ENCODE results near the gene ABHD12. TPM values are rescaled to one million over a fixed set of nuclear protein-coding genes. Genes with fewer than 3 reads are reported as not detected.

The ABHD12 gene
- total and polyA plus RNA-seq, 11 donors, result 15.6 to 43.8 (median 26.5) TPM

GRCh38 chr20:25272223-25273000, 118.2 kb downstream of the ABHD12 start:
- H3K27ac ChIP-seq, result peak overlapping the region in 5 of 12 donors; percentile 38 to 75 (median 67)
- 72 to 80% (median 78%) methylated on average over 19 of the region's 19 CpGs for WGBS, 4 donors
- intact Hi-C loops (cut with DNase I), result no loop called here
- H3K4me3 ChIP-seq, result no peak overlapping the region
- H3K36me3 ChIP-seq, result peaks cover 0 to 90% (median 72%) of the 10 kb centered on the region in 9 donors
- TF ChIP-seq, protein P1, sequence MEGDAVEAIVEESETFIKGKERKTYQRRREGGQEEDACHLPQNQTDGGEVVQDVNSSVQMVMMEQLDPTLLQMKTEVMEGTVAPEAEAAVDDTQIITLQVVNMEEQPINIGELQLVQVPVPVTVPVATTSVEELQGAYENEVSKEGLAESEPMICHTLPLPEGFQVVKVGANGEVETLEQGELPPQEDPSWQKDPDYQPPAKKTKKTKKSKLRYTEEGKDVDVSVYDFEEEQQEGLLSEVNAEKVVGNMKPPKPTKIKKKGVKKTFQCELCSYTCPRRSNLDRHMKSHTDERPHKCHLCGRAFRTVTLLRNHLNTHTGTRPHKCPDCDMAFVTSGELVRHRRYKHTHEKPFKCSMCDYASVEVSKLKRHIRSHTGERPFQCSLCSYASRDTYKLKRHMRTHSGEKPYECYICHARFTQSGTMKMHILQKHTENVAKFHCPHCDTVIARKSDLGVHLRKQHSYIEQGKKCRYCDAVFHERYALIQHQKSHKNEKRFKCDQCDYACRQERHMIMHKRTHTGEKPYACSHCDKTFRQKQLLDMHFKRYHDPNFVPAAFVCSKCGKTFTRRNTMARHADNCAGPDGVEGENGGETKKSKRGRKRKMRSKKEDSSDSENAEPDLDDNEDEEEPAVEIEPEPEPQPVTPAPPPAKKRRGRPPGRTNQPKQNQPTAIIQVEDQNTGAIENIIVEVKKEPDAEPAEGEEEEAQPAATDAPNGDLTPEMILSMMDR (IDR thresholded peaks at IDR 0.05), result no peak
- TF ChIP-seq POLR2A (IDR thresholded peaks at IDR 0.05), result no peak
- no peaks in the 10 kb centered on the region for H3K9me3 ChIP-seq
- H3K27me3 ChIP-seq, result no peaks in the 10 kb centered on the region
- DNase-seq (peak in 4 of 5 donors; percentile 4 to 33 (median 20)), ATAC-seq (no peak)
- peaks cover 0 to 68% (median 28%) of the 10 kb centered on the region in 12 donors for H3K4me1 ChIP-seq

DNA sequence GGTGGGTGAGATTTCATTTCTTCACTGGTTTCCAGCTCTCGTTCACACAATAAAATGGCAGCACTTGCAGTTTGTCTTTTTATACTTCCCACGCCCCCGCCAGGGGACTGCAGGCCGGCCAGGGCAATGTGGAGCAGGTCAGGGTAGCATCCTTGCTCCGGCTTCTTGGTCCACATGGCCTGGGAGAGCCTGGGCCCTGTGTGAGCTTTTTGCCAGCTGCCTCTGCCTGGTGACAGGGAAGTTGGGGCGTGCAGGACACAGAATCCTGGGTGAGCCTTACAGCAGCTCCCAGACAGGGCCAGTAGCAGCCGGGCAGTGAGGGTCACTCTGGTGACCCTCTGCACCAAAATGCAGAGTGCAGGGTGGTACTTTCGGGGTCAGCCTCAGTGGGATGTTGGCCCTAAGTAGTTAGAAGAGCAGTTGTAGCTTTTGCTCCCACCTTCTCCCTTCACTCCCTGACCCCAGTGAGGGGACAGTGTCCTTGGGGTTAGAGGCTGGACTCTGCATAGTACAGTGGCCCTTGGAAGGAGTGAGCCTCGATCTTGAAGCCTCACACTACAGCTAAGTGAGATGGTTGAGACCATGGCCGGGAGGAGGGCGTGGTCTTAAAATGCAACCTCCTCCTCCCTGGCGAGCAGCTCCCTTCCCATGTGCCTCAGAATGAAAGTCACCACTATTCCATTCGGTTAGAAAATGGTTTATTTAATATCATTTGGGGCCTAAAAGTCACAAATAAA, 119.0 kb downstream of the ABHD12 start:
- DNase-seq (peak in 4 of 5 donors; percentile 3 to 44 (median 16)), ATAC-seq (no peak)
- peaks cover 0 to 91% (median 74%) of the 10 kb centered on the region in 9 donors for H3K36me3 ChIP-seq
- H3K4me3 ChIP-seq, result no peak overlapping the region
- WGBS, 4 donors, result 84 to 91% (median 89%) methylated on average over 13 of the region's 13 CpGs
- TF ChIP-seq, protein P1 (IDR thresholded peaks at IDR 0.05), result no peak
- no peak for TF ChIP-seq POLR2A (IDR thresholded peaks at IDR 0.05)
- no peaks in the 10 kb centered on the region for H3K27me3 ChIP-seq
- H3K9me3 ChIP-seq, result no peaks in the 10 kb centered on the region
- peak overlapping the region in 6 of 12 donors; percentile 28 to 75 (median 36) for H3K27ac ChIP-seq
- intact Hi-C loops (cut with DNase I), result no loop called here
- peaks cover 0 to 60% (median 25%) of the 10 kb centered on the region in 12 donors for H3K4me1 ChIP-seq

GRCh38 chr20:25270829-25271251, 119.8 kb downstream of the ABHD12 start:
- H3K27ac ChIP-seq, result peak overlapping the region in 2 of 12 donors; percentile 35 to 75
- H3K4me3 ChIP-seq, result no peak overlapping the region
- peak in 4 of 5 donors; percentile 5 to 34 (median 18) for DNase-seq
- H3K9me3 ChIP-seq, result no peaks in the 10 kb centered on the region
- no peak for ATAC-seq
- H3K36me3 ChIP-seq, result peaks cover 0 to 86% (median 69%) of the 10 kb centered on the region in 9 donors
- peaks cover 0 to 54% (median 25%) of the 10 kb centered on the region in 12 donors for H3K4me1 ChIP-seq
- 50 to 69% (median 58%) methylated on average over 12 of the region's 12 CpGs for WGBS, 4 donors
- no peaks in the 10 kb centered on the region for H3K27me3 ChIP-seq
- TF ChIP-seq, protein P1 (IDR thresholded peaks at IDR 0.05), result no peak
- TF ChIP-seq POLR2A (IDR thresholded peaks at IDR 0.05), result no peak
- intact Hi-C loops (cut with DNase I), result no loop called here

DNA sequence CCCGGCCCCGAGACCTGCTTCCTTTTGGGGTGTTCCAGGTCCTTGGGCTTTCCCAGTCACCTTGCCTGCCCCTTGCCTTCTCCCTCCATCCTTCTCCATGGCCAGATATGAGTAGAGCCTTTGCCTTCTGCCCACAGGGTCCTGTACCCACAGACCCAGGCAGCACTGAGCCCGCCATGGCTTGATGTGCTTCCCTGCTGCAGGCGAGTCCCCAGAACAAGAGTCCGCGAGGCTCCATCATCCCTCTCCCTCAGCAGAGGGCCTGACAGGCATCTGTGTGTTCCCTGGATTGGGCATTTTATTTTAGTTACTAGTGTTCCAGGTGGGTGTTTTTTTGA, 120.8 kb downstream of the ABHD12 start:
- Histone ChIP-seq H3K4me1 (peaks cover 0 to 44% (median 24%) of the 10 kb centered on the region in 12 donors), H3K9me3 (peaks cover 0 to 3% (median 0%) of the 10 kb centered on the region in 12 donors), H3K27ac (no peak overlapping the region), H3K4me3 (no peak overlapping the region), H3K27me3 (no peaks in the 10 kb centered on the region), H3K36me3 (peaks cover 0 to 84% (median 61%) of the 10 kb centered on the region in 9 donors)
- no peak for ATAC-seq
- intact Hi-C loops (cut with DNase I), result no loop called here
- WGBS, 4 donors, result 84 to 98% (median 93%) methylated on average over 6 of the region's 6 CpGs
- TF ChIP-seq, protein P1 (IDR thresholded peaks at IDR 0.05), result no peak
- TF ChIP-seq POLR2A (IDR thresholded peaks at IDR 0.05), result no peak
- peak in 3 of 5 donors; percentile 3 to 47 (median 17) for DNase-seq

Measured in heart left ventricle (tissue), 16 donors.